H54 (cell line): ENCODE measurements around the gene PAEP.

ENCODE experiments used
- DNase-seq: peaks from one replicate; pipeline ENCODE4 v3.0.0; 2011; ENCODE audit warnings: low spot score, mixed read lengths; ENCODE audit not compliant: insufficient read length
- FAIRE-seq: peaks from 3 replicates; lab custom pipeline; 2011; peaks lifted over from hg19 to GRCh38; lab: Jason Lieb, UNC
- POLR2A ChIP-seq: IDR thresholded peaks from 2 replicates; pipeline ENCODE4 v1.6.1; 2011; ENCODE audit warnings: low read depth, mild to moderate bottlenecking, low read length

The PAEP gene

GRCh38 chr9:135583688-135584011 lies 22.1 kb downstream of the PAEP start:
- DNase-seq (no peak), FAIRE-seq (no peak)
- TF ChIP-seq POLR2A = no peak

GRCh38 chr9:135584371-135584770 lies 22.8 kb downstream of the PAEP start:
- no peak for TF ChIP-seq POLR2A
- FAIRE-seq = no peak
- no peak for DNase-seq

- no peak for TF ChIP-seq POLR2A
- DNase-seq (peak; percentile 59), FAIRE-seq (no peak)
These were observed 23.4 kb downstream of the PAEP start for GRCh38 chr9:135584934-135585333.

GRCh38 chr9:135586601-135587109 lies 25.1 kb downstream of the PAEP start:
- TF ChIP-seq POLR2A = no peak
- FAIRE-seq = no peak
- no peak for DNase-seq

- DNase-seq (no peak), FAIRE-seq (no peak)
- no peak for TF ChIP-seq POLR2A
These were observed 26.1 kb downstream of the PAEP start for GRCh38 chr9:135587658-135588057.

- TF ChIP-seq POLR2A = no peak
- DNase-seq = no peak
- FAIRE-seq = no peak
These were observed 26.8 kb downstream of the PAEP start for GRCh38 chr9:135588371-135588770.

GRCh38 chr9:135588886-135589595 lies 27.5 kb downstream of the PAEP start:
- FAIRE-seq (no peak), DNase-seq (no peak)
- no peak for TF ChIP-seq POLR2A

GRCh38 chr9:135589596-135590485 lies 28.3 kb downstream of the PAEP start:
- DNase-seq = no peak
- no peak for FAIRE-seq
- TF ChIP-seq POLR2A = no peak

- FAIRE-seq (no peak), DNase-seq (no peak)
- no peak for TF ChIP-seq POLR2A
These were observed 29.0 kb downstream of the PAEP start for GRCh38 chr9:135590486-135591079.

- no peak for TF ChIP-seq POLR2A
- FAIRE-seq = no peak
These were observed 30.2 kb downstream of the PAEP start for GRCh38 chr9:135591506-135592330.

GRCh38 chr9:135592331-135592590 lies 30.7 kb downstream of the PAEP start:
- no peak for TF ChIP-seq POLR2A
- FAIRE-seq = no peak
- no peak for DNase-seq

More at GRCh38 chr9:135591506-135592330, 30.2 kb downstream of the PAEP start:
- no peak for DNase-seq

- TF ChIP-seq POLR2A = no peak
- FAIRE-seq = no peak
- no peak for DNase-seq
These were observed 31.1 kb downstream of the PAEP start for GRCh38 chr9:135592625-135593024.

GRCh38 chr9:135596211-135596610 lies 34.7 kb downstream of the PAEP start:
- no peak for FAIRE-seq
- no peak for DNase-seq
- TF ChIP-seq POLR2A = no peak
